ENCODE measurements around the gene RPS6KA2.

RPS6KA2 gene

DNA sequence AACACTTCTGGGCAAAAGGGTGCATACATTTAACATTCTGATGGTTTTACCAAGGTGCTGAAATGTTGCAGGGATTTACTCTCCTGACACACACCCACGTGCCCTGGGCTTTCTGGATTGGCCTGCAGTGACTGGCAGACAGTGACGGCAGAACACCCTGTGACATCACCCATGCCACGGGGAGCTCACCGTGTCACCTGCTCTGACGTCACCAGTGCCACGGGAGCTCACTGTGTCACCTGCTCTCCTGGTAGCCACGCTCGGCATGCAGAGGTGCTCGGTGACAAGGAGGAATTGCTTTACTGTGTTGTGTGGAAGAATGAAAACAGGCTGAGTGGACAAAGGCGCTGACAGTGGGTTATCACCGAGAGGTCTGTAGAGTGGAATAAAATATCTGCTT, 139.9 kb downstream of the RPS6KA2 start:
- Histone ChIP-seq H3K27me3 (ENCODE audit: insufficient read depth, poor library complexity, severe bottlenecking) (no peaks in the 10 kb centered on the region), H3K27ac (replicated peaks) (no peak overlapping the region), H3K4me3 (replicated peaks; ENCODE audit: insufficient read depth, low read length) (no peak overlapping the region)
- TF ChIP-seq SPI1 (IDR thresholded peaks at IDR 0.05; ENCODE audit: borderline replicate concordance, low read depth), result no peak
- no peak for TF ChIP-seq POLR2AphosphoS5 (IDR thresholded peaks at IDR 0.05; ENCODE audit: low read depth)
- TF ChIP-seq REST (IDR thresholded peaks at IDR 0.05; ENCODE audit: insufficient replicate concordance, low read depth), result no peak
- TF ChIP-seq GABPA (IDR thresholded peaks at IDR 0.05; ENCODE audit: low read depth), result no peak
- TF ChIP-seq, protein P1, sequence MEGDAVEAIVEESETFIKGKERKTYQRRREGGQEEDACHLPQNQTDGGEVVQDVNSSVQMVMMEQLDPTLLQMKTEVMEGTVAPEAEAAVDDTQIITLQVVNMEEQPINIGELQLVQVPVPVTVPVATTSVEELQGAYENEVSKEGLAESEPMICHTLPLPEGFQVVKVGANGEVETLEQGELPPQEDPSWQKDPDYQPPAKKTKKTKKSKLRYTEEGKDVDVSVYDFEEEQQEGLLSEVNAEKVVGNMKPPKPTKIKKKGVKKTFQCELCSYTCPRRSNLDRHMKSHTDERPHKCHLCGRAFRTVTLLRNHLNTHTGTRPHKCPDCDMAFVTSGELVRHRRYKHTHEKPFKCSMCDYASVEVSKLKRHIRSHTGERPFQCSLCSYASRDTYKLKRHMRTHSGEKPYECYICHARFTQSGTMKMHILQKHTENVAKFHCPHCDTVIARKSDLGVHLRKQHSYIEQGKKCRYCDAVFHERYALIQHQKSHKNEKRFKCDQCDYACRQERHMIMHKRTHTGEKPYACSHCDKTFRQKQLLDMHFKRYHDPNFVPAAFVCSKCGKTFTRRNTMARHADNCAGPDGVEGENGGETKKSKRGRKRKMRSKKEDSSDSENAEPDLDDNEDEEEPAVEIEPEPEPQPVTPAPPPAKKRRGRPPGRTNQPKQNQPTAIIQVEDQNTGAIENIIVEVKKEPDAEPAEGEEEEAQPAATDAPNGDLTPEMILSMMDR (IDR thresholded peaks at IDR 0.05; ENCODE audit: insufficient read depth, low read length), result no peak
- DNase-seq (ENCODE audit: low read depth in 1 of 2, low spot score in 1 of 2), result no peak

GRCh38 chr6:166486536-166486880, 140.5 kb downstream of the RPS6KA2 start:
- no peak for TF ChIP-seq GABPA (IDR thresholded peaks at IDR 0.05; ENCODE audit: low read depth)
- no peak for TF ChIP-seq REST (IDR thresholded peaks at IDR 0.05; ENCODE audit: insufficient replicate concordance, low read depth)
- no peak for TF ChIP-seq SPI1 (IDR thresholded peaks at IDR 0.05; ENCODE audit: borderline replicate concordance, low read depth)
- no peak for TF ChIP-seq POLR2AphosphoS5 (IDR thresholded peaks at IDR 0.05; ENCODE audit: low read depth)
- TF ChIP-seq, protein P1 (IDR thresholded peaks at IDR 0.05; ENCODE audit: insufficient read depth, low read length), result no peak
- no peaks in the 10 kb centered on the region for H3K27me3 ChIP-seq (ENCODE audit: insufficient read depth, poor library complexity, severe bottlenecking)
- DNase-seq (ENCODE audit: low read depth in 1 of 2, low spot score in 1 of 2), result no peak
- H3K4me3 ChIP-seq (replicated peaks; ENCODE audit: insufficient read depth, low read length), result no peak overlapping the region
- H3K27ac ChIP-seq (replicated peaks), result no peak overlapping the region

GRCh38 chr6:166485651-166486535, 141.2 kb downstream of the RPS6KA2 start:
- TF ChIP-seq SPI1 (IDR thresholded peaks at IDR 0.05; ENCODE audit: borderline replicate concordance, low read depth) (no peak), REST (IDR thresholded peaks at IDR 0.05; ENCODE audit: insufficient replicate concordance, low read depth) (no peak), GABPA (IDR thresholded peaks at IDR 0.05; ENCODE audit: low read depth) (no peak), POLR2AphosphoS5 (IDR thresholded peaks at IDR 0.05; ENCODE audit: low read depth) (no peak)
- TF ChIP-seq, protein P1 (IDR thresholded peaks at IDR 0.05; ENCODE audit: insufficient read depth, low read length), result no peak
- H3K27ac ChIP-seq (replicated peaks), result no peak overlapping the region
- H3K4me3 ChIP-seq (replicated peaks; ENCODE audit: insufficient read depth, low read length), result no peak overlapping the region
- DNase-seq (ENCODE audit: low read depth in 1 of 2, low spot score in 1 of 2), result no peak
- H3K27me3 ChIP-seq (ENCODE audit: insufficient read depth, poor library complexity, severe bottlenecking), result no peaks in the 10 kb centered on the region

Data from HL-60 (cell line).